ENCODE data around the gene TPGS1.
A peak's percentile ranks its signal among the peaks of the same experiment; 100 is the strongest.

Gene TPGS1, protein sequence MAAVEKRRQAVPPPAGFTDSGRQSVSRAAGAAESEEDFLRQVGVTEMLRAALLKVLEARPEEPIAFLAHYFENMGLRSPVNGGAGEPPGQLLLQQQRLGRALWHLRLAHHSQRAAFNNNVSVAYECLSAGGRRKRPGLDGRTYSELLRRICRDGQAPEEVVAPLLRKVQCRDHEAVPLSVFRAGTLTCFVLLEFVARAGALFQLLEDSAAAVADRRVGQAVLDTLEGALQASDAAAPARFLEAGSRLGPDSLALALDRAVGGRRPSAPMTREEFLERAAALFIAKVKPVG

DNA sequence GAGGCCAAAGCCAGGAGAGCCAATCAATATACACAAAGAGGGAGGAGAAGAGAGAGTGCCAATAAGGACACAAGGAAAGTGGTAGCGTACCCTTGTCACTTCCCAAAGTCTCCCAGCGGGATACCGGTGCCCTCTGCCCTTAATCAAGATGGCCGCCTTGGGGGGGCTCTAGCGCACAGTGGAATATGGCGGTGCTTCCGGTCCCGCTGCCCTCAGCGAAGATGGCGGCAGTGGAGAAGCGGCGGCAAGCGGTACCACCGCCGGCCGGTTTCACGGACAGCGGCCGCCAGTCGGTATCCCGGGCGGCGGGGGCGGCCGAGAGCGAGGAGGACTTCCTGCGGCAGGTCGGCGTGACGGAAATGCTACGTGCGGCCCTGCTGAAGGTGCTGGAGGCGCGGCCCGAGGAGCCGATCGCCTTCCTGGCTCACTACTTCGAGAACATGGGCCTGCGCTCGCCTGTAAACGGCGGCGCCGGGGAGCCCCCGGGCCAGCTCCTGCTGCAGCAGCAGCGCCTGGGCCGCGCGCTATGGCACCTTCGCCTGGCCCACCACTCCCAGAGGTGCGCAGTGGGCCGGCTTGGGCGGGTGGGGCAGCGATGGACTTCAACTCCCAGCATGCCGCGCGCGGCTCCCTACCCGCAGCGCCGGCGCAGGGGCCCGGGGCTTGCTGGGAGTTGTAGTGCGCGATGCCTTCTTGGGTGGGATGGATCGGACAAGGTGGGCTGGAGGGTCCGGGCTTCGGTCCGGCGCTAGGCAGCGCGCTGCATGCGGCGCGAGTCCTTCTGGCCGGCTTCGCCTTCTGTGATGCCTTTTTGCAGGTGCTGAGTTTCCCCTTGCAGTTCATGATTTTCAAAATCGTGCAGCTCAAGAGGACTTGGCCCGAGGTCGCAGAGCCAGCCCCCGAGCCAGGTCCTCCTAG, at the start of gene TPGS1:
TSS of gene TPGS1 (plus strand) at position 212 of the 918 bp plus-strand sequence. CDS start at position 222, 10 bp downstream.
- DNase-seq: peak; percentile 86

GRCh38 chr19:457636-458035, 49.7 kb upstream of the TPGS1 start:
- DNase-seq: no peak

DNA sequence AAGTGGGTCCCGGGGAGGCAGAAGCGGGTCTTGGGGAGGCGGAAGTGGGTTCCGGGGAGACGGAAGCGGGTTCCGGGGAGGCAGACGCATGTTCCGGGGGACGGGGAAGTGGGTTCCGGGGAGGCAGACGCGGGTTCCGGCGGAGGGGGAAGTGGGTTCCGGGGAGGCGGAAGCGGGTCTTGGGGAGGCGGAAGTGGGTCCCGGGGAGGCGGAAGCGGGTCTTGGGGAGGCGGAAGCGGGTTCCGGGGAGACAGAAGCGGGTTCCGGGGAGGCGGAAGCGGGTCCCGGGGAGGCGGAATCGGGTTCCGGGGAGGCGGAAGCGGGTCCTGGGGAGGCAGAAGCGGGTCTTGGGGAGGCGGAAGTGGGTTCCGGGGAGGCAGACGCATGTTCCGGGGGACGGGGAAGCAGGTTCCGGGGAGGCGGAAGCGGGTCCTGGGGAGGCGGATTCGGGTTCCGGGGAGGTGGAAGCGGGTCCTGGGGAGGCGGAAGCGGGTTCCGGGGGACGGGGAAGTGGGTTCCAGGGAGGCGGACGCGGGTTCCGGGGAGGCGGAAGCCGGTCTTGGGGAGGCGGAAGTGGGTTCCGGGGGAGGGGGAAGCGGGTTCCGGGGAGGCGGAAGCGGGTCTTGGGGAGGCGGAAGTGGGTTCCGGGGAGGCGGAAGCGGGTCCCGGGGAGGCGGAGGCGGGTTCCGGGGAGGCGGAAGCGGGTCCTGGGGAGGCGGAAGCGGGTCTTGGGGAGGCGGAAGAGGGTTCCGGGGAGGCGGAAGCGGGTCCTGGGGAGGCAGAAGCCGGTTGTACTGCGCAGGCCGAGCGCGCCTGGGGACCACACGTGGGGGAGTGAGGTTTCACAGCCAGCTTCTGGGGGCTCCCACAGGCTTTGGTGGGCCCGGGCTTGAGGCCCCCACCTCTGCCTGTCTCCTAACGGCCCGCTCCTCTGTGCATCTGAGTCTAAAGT, 48.9 kb upstream of the TPGS1 start:
- no peak for DNase-seq

- DNase-seq: peak; percentile 87
Measured at GRCh38 chr19:459724-460511, 47.4 kb upstream of the TPGS1 start.

GRCh38 chr19:460877-461720, 46.2 kb upstream of the TPGS1 start, which contains the start of gene SHC2:
Gene SHC2, minus strand, starts transcription at chr19:461033. Its CDS starts 37 bp downstream, at chr19:460996.
- DNase-seq: no peak

DNA sequence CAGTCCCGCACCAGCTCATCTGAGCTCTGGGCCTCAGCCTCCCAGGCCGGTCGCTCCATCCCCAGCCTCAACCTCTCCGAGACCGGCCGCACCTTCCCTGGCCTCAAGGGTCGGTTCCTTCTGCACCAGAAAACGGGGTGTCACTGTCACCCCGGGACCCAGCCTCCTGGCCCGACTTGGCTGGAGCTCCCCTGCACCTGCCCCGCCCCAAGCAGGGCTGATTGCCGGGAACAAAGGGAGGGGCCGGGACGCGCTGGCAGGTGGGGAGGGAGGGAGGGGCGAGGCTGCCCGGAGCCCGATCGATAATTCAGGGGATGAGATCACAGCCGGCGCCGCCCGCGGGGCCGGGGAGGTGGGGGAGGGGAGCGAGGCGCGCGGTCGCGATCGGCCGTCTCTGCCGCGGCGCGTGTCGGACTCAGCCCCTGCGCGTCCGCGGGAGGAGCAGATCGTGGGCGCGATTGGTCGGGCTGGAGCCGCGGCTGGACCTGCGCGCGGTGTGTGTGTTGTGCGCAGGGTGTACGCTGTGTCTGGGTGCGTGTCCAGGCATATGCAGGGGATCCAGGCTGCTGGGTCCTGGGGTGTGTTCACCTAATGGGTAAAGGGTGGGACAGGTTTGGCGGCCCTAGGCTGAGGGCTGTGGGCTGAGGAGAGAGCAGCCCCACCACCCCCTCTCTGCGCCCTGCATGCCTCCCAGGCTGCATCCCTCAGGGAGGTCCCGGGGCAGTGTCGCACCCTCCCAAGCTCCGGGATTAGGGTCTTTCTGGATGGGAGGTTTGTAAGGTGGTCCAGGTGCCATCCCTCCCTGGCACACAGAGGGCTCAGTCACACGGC, 45.4 kb upstream of the TPGS1 start:
- DNase-seq: peak; percentile 72

- no peak for DNase-seq
Measured at GRCh38 chr19:463483-464207, 43.7 kb upstream of the TPGS1 start.

DNA sequence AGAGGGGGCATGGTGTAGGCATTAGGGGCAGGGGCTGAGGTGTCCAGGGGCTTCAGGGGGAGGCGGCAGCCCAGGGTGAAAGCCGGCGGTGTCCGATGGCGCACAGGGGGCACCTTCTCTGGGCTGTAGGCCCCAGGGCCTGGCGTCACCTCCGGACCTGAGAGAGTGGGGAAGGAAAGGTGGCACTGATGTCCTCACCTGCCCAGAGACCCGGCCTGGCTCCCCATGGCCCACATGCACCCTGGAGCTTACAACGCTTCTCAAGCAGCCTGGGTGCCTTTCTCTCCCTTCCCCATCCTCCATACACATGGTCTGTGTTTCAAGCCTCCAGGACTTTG, 43.1 kb upstream of the TPGS1 start:
- DNase-seq: no peak

GRCh38 chr19:465056-465816, 42.1 kb upstream of the TPGS1 start:
- DNase-seq: no peak

- DNase-seq: no peak
Measured at GRCh38 chr19:467554-467953, 39.7 kb upstream of the TPGS1 start.

- DNase-seq: no peak
Measured at GRCh38 chr19:468587-469256, 38.6 kb upstream of the TPGS1 start.

DNA sequence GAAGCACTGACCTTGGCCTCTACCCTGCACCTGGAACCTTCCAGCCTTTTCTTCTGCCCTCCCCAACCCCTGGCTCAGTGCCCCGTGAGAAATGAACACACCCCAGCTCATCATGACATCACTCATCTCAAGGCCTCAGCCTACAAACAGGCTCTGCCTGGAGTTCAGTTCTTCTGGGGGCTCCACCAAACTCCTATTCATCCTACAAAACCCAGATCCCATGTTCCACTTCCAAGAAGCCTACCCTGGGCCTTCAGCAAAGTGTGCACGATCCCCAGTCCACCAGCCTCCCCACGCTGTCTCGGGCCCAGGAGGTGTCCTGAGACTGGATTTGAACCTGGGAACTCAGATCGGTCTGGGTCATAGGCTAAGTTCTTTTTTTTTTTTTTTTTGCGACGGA, 37.5 kb upstream of the TPGS1 start:
- DNase-seq: no peak

DNA sequence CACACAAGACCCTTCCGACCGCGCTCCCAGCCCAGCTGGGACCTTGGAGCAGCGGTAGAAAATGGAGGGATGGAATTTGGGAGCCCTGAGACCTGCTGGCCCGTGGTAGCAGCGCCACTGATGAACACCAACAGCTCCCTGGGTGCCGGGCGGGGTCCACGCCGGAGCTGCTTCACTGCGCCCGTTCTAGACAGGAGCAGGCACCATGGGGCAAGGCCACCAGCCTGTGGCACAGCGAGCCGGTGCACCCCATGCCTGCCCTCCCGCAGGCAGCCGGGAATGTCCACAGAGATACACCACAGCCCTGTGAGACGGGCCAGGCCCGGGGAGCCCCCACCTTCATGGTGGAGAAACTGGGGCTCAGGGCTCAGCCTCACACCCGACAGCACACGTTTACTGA, 36.6 kb upstream of the TPGS1 start:
- no peak for DNase-seq

GRCh38 chr19:472005-472858, 35.1 kb upstream of the TPGS1 start:
- DNase-seq: no peak

DNA sequence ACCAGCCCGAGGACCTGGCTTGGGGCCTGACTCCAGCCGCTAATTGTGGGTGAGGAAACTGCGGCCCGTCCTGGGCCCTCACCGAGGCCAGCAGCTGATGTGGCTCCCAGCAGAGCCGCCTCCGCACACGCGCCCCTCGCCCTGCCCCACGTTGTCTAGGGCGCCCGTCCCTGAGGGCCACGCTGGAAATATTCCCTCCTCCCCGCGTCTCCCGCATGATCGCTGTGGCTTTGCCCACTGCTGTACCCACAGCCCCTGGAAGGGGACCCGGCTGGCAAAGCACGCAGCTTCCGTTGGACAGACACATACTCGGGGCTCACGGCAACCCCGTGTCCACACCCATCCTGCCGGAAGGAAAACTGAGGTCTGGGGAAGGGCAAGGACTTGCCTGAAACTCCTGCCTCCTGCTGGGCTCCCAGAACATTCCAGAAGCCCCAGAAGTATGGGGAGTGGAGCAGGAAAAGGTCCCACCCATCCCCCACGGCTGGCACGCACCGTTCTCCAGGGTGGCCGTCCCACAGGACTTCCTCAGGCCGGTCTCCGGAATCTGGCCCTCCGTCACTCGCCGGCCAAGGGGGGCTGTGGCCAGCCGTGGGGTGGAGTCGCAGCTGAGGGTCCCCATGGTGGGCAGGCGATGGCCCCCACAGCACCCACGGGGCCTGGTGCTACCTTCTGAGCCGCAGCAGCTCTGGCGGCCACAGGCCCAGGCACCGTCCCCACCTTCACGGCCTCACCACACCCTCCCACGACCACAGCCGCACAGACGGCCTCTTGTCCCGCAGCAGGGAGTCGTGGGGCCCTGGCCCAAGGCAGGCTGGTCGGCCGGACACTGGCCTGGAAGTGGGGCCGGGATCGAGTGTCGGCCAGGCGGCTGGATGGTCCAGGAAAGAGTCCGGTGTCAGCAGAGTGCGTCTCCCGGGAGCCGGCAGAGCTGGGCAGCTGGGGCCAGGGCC, 32.9 kb upstream of the TPGS1 start:
- no peak for DNase-seq

DNA sequence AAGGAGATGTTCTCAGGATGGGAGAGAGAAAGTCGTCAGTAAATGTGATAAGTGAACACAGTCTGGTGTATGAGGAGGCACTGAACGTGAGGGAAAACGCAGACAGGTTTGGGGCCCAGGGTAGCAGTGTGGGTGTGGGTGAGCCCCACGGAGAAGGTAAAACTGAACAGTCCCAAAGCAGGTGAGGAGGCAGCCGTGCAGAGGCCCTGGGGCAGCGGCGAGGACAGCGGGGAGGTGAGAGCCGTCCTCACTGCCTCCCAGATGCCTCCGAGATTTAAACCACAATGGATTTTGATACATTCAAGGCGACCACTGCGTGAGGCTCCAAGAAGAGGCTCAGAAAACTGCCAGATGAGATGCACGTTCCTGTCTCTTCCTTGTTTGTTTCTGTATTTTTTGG, 31.9 kb upstream of the TPGS1 start:
- no peak for DNase-seq

Data from NCI-H1092 treated with DMSO at 0.1 percent for 48 hours (cell line).